Natural killer cell (primary cell): ENCODE data around the gene DDX10. TPM values are rescaled to one million over a fixed set of nuclear protein-coding genes. Genes with fewer than 3 reads are reported as not detected.

Source experiments
- ATAC-seq, 3 donors: fragments of 150-1000 bp in 2 of 3; fragments of 200-7000 bp in 1 of 3; cut with Tn5 transposase; 1 replicate in 1 of 3; 2 replicates in 2 of 3; pipeline ENCODE4 v1.10.0; 2021; ENCODE audit warnings: mild to moderate bottlenecking in 2 of 3, moderate library complexity in 2 of 3
- DNase-seq, 2 donors: peaks; one replicate each; pipeline versions ENCODE4 v3.0.0 to v3.0.0-alpha.2; 2013 to 2021; ENCODE audit warnings: mixed read lengths in 1 of 2
- H3K27ac ChIP-seq: one replicate; pipeline ENCODE4 v1.5.1; 2013; ENCODE audit warnings: mild to moderate bottlenecking, low read length
- H3K27me3 ChIP-seq: one replicate; pipeline ENCODE4 v1.6.1; 2013; ENCODE audit warnings: low read length; ENCODE audit not compliant: control insufficient read depth, insufficient read depth
- H3K36me3 ChIP-seq: one replicate; pipeline ENCODE4 v1.6.1; 2013; ENCODE audit warnings: low read length; ENCODE audit not compliant: control insufficient read depth, insufficient read depth
- H3K4me1 ChIP-seq: one replicate; pipeline ENCODE4 v1.6.1; 2013; ENCODE audit warnings: low read length; ENCODE audit not compliant: control insufficient read depth, insufficient read depth
- H3K4me3 ChIP-seq: one replicate; pipeline ENCODE4 v1.5.1; 2013; ENCODE audit warnings: low read length
- H3K9me3 ChIP-seq: one replicate; pipeline ENCODE4 v1.6.1; 2013; ENCODE audit warnings: low read length; ENCODE audit not compliant: control insufficient read depth, insufficient read depth
- H3K27ac Mint-ChIP-seq, 2 donors: one replicate each; pipeline ENCODE4 v1.8.0; 2022; ENCODE audit warnings: mild to moderate bottlenecking in 2 of 2, mixed read lengths in 2 of 2, moderate library complexity in 1 of 2
- H3K27me3 Mint-ChIP-seq, 2 donors: one replicate each; pipeline ENCODE4 v1.8.0; 2022; ENCODE audit warnings: low read depth in 2 of 2, mixed read lengths in 2 of 2
- H3K36me3 Mint-ChIP-seq: one replicate; pipeline ENCODE4 v1.8.0; 2022; ENCODE audit warnings: mixed read lengths
- H3K4me1 Mint-ChIP-seq, 2 donors: one replicate each; pipeline ENCODE4 v1.8.0; 2022; ENCODE audit warnings: mixed read lengths in 2 of 2
- H3K4me3 Mint-ChIP-seq: one replicate; pipeline ENCODE4 v1.8.0; 2022; ENCODE audit warnings: mild to moderate bottlenecking, moderate library complexity, mixed read lengths
- H3K9me3 Mint-ChIP-seq, 2 donors: one replicate each; pipeline ENCODE4 v1.8.0; 2022; ENCODE audit warnings: mixed read lengths in 2 of 2
- CTCF ChIP-seq: fragments of 200-600 bp; IDR thresholded peaks from one replicate; pipeline ENCODE4 v1.8.0; 2022; ENCODE audit warnings: antibody characterized with exemption
- WGBS: methylation state at CpG from one replicate; pipeline ENCODE4 v1.1.7; 2013; ENCODE audit warnings: missing lambda C conversion rate; ENCODE audit not compliant: insufficient coverage; 5-methylcytosine and 5-hydroxymethylcytosine counted together
- intact Hi-C: fragments of 100-400 bp; cut with micrococcal nuclease; formaldehyde crosslinking; loops from one replicate; pipeline ENCODE4 v1.14.2; 2022
- total RNA-seq, 4 donors: library from RNA; stranded (reverse); fragments of 120-200 nt in 1 of 4; gene quantifications; one replicate each; pipeline versions ENCODE4 v1.2.3 to v1.2.4, GENCODE V29; 2013 to 2022

Gene DDX10
- total RNA-seq, 3 donors from 2014 or later (not counting 1 experiment from before 2014, with no cell fraction given) = 23.4 to 30.9 (median 24.9) TPM

GRCh38 chr11:108880510-108880909, 215.6 kb downstream of the DDX10 start:
- no peak for DNase-seq
- no peak for ATAC-seq
- Mint-ChIP-seq H3K27ac (no peak overlapping the region), H3K4me1 (no peaks in the 10 kb centered on the region), H3K36me3 (no peaks in the 10 kb centered on the region), H3K27me3 (no peaks in the 10 kb centered on the region), H3K4me3 (no peak overlapping the region), H3K9me3 (no peaks in the 10 kb centered on the region)
- H3K4me1 ChIP-seq = no peaks in the 10 kb centered on the region
- H3K36me3 ChIP-seq = no peaks in the 10 kb centered on the region
- WGBS = 74% methylated on average over 4 of the region's 5 CpGs
- intact Hi-C loops = no loop called here
- no peaks in the 10 kb centered on the region for H3K9me3 ChIP-seq
- H3K4me3 ChIP-seq = no peak overlapping the region
- H3K27me3 ChIP-seq = no peaks in the 10 kb centered on the region
- TF ChIP-seq CTCF = no peak
- no peak overlapping the region for H3K27ac ChIP-seq

GRCh38 chr11:108881131-108881530, 216.3 kb downstream of the DDX10 start:
- no peak overlapping the region for H3K27ac ChIP-seq
- no peaks in the 10 kb centered on the region for H3K36me3 ChIP-seq
- Mint-ChIP-seq H3K27ac (no peak overlapping the region), H3K36me3 (no peaks in the 10 kb centered on the region), H3K4me1 (no peaks in the 10 kb centered on the region), H3K27me3 (no peaks in the 10 kb centered on the region), H3K4me3 (no peak overlapping the region), H3K9me3 (no peaks in the 10 kb centered on the region)
- no peak overlapping the region for H3K4me3 ChIP-seq
- intact Hi-C loops = no loop called here
- no peak for TF ChIP-seq CTCF
- DNase-seq (no peak), ATAC-seq (no peak)
- no peaks in the 10 kb centered on the region for H3K9me3 ChIP-seq
- no peaks in the 10 kb centered on the region for H3K27me3 ChIP-seq
- no peaks in the 10 kb centered on the region for H3K4me1 ChIP-seq

- no peak overlapping the region for H3K27ac Mint-ChIP-seq
- no peak overlapping the region for H3K4me3 ChIP-seq
- H3K9me3 ChIP-seq = no peaks in the 10 kb centered on the region
- ATAC-seq (no peak), DNase-seq (no peak)
- H3K4me3 Mint-ChIP-seq = no peak overlapping the region
- no peaks in the 10 kb centered on the region for H3K4me1 ChIP-seq
- H3K27me3 ChIP-seq = no peaks in the 10 kb centered on the region
- H3K4me1 Mint-ChIP-seq = peaks cover under 1 to 1% of the 10 kb centered on the region in 2 donors
- H3K36me3 ChIP-seq = no peaks in the 10 kb centered on the region
- intact Hi-C loops = no loop called here
- no peaks in the 10 kb centered on the region for H3K27me3 Mint-ChIP-seq
- WGBS = 75% methylated on average over 2 of the region's 5 CpGs
- H3K27ac ChIP-seq = no peak overlapping the region
- TF ChIP-seq CTCF = no peak
- H3K36me3 Mint-ChIP-seq = no peaks in the 10 kb centered on the region
- H3K9me3 Mint-ChIP-seq = no peaks in the 10 kb centered on the region
These were observed 217.5 kb downstream of the DDX10 start for GRCh38 chr11:108882211-108882831.
